ENCODE measurements around the gene LRBA. TPM values are rescaled to one million over a fixed set of nuclear protein-coding genes. Genes with fewer than 3 reads are reported as not detected.
"Not testable (repeated sequence)": the region's sequence is repeated elsewhere in the genome, so short reads cannot be mapped to it uniquely, and the experiment has no call there.

Gene LRBA
- total and polyA plus RNA-seq, 9 of the 15 experiments (the other 6 are each of a cell fraction or from before 2014, with no cell fraction given) = 24.2 to 88.7 (median 59.7) TPM

- TF ChIP-seq ZBED1 (IDR thresholded peaks at IDR 0.05) (no peak), MAFK (IDR thresholded peaks at IDR 0.05; ENCODE audit: low read length) (peak; percentile 33; the same call in 1 of the 2 replicates), IRF9 (tag; IDR thresholded peaks at IDR 0.05) (no peak), RNF2 (IDR thresholded peaks at IDR 0.05) (no peak)
Measured at GRCh38 chr4:150964754-150965153, 50.3 kb downstream of the LRBA start (continued).

- H3K9me3 ChIP-seq (replicated peaks; ENCODE audit: control insufficient read depth, insufficient read depth, low read depth, low read length); H3K4me1 ChIP-seq (replicated peaks in 1 of 2; ENCODE audit: control insufficient read depth in 2 of 2, insufficient read depth in 2 of 2, low read length in 2 of 2); H3K27me3 ChIP-seq (ENCODE audit: control insufficient read depth in 2 of 2, insufficient read depth in 2 of 2, low read length in 2 of 2); FAIRE-seq; DNase-seq (ENCODE audit: extremely low read depth in 1 of 4, low spot score in 3 of 4); H3K27ac ChIP-seq (ENCODE audit: extremely low read depth, low read depth, low read length); H3K4me2 ChIP-seq (ENCODE audit: insufficient read depth, low read length); H2AFZ ChIP-seq (ENCODE audit: low read depth, low read length); H3K36me3 ChIP-seq (ENCODE audit: control insufficient read depth, insufficient read depth, low read length); POLR2A ChIA-PET; ATAC-seq; H3K4me3 ChIP-seq; in situ Hi-C loops (cut with MboI); H3K9ac ChIP-seq (ENCODE audit: insufficient read depth in 1 of 2, low read depth in 2 of 2, low read length in 2 of 2); CTCF ChIA-PET (ENCODE audit: low intra/inter-chr PET ratio); H4K20me1 ChIP-seq (replicated peaks; ENCODE audit: control insufficient read depth, insufficient read depth, low read length); H3K9me1 ChIP-seq (ENCODE audit: control insufficient read depth, insufficient read depth, low read length); BruUV-seq (replicated peaks): not testable (repeated sequence)
- WGBS (ENCODE audit: insufficient coverage, low coverage, missing lambda C conversion rate) = 100% methylated on average over 11 of the region's 47 CpGs
- intact Hi-C loops (cut with micrococcal nuclease) = loop anchor here (5.0 kb wide), 1 partner anchor 96 kb away; no protein-coding TSS in a partner anchor
- H3K79me2 ChIP-seq (ENCODE audit: control insufficient read depth, insufficient read depth, low read length) = peaks cover 72% of the 10 kb centered on the region
- 0 out of 2 replicates have a peak, but pooled peaks have one; percentile 40 for TF ChIP-seq ZBTB33 (CRISPR knock-in tag; IDR thresholded peaks at IDR 0.05)
Measured at GRCh38 chr4:150963602-150964345, 51.3 kb downstream of the LRBA start.

Data from K562 (cell line).